ENCODE measurements around the gene CDS2.

Gene CDS2

DNA sequence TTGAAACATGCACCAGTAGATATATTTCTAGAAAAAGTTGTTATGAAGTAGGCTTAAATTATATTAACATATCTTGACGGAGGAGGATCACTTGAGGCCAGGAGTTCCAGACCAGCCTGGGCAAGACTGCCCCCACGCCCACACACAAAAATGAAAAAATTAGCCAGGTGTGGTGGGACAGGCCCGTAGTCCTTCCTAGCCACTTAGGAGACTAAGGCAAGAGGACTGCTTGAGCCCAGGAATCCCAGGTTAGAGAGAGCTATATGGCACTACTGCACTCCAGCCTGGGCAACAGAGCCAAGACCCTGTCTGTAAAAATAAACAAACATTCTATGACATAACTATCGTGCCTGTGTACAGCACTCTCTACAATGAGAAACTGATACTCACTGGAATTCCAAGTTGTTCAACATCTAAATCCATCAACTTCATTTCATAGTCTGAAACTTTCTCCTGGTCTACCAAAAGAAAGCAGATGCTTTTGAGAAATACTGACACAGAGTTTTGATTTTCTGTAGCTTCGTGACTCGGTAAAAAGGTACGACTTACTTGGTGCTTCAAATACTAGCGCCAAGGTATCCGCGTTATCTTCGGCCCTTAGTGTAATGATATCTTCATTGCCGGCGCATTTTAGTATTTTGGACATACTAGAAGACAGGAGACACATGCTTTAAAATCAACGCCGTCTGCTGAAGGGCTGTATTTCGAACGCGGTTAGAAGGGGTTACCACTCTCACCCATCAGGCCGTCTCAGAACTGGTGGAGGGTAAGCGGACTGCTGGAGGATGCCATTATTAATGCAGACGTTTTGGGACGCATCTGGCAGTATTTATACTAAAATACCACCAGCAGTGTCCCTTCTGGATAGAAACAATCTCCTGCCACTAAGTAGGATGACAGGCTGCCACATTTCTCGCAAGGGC lies 8.3 kb upstream of the CDS2 start:
- TF ChIP-seq CTCF (conservative IDR thresholded peaks at IDR 0.05; ENCODE audit: control insufficient read depth, insufficient read depth, low read depth, low read length) = no peak

DNA sequence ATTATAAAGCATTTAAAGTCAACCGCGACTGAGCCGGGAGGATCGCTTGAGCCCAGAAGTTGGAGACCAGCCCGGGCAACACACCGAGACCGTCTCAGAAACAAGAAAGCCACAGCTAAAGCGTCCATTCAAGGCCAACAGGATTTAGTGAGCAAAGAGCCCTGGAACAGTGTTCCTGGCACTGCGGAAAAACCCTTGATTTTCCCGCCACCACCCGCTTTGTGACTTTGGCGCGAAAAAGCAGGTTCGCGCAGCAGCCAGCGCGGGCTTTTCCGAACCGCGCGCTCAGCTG lies 7.7 kb upstream of the CDS2 start:
- DNase-seq (ENCODE audit: low read depth) = no peak
- peak overlapping the region; percentile 95 for H3K4me3 ChIP-seq (ENCODE audit: control insufficient read depth, low read depth, low read length)
- no peak for TF ChIP-seq CTCF (conservative IDR thresholded peaks at IDR 0.05; ENCODE audit: control insufficient read depth, insufficient read depth, low read depth, low read length)

More for the DNA sequence above, 8.3 kb upstream of the CDS2 start:
- peak overlapping the region; percentile 95 for H3K4me3 ChIP-seq (ENCODE audit: control insufficient read depth, low read depth, low read length)
- no peak for DNase-seq (ENCODE audit: low read depth)

GRCh38 chr20:5119435-5120184 lies 7.2 kb upstream of the CDS2 start, which contains the start of gene PCNA:
Gene PCNA (minus strand): TSS chr20:5119958. CDS start chr20:5119798, 160 bp downstream.
- TF ChIP-seq CTCF (conservative IDR thresholded peaks at IDR 0.05; ENCODE audit: control insufficient read depth, insufficient read depth, low read depth, low read length) = no peak
- DNase-seq (ENCODE audit: low read depth) = peak; percentile 94
- peak within 1 kb of the TSS; percentile 95 for H3K4me3 ChIP-seq (ENCODE audit: control insufficient read depth, low read depth, low read length)

- H3K4me3 ChIP-seq (ENCODE audit: control insufficient read depth, low read depth, low read length) = peak overlapping the region; percentile 95
- DNase-seq (ENCODE audit: low read depth) = no peak
- TF ChIP-seq CTCF (conservative IDR thresholded peaks at IDR 0.05; ENCODE audit: control insufficient read depth, insufficient read depth, low read depth, low read length) = no peak
These were observed 6.7 kb upstream of the CDS2 start for GRCh38 chr20:5120185-5120476.

GRCh38 chr20:5122873-5123260 lies 3.9 kb upstream of the CDS2 start:
- TF ChIP-seq CTCF (conservative IDR thresholded peaks at IDR 0.05; ENCODE audit: control insufficient read depth, insufficient read depth, low read depth, low read length) = no peak
- no peak overlapping the region for H3K4me3 ChIP-seq (ENCODE audit: control insufficient read depth, low read depth, low read length)
- DNase-seq (ENCODE audit: low read depth) = no peak

GRCh38 chr20:5127204-5127858 lies 523 bp downstream of the CDS2 start:
- H3K4me3 ChIP-seq (ENCODE audit: control insufficient read depth, low read depth, low read length) = peak overlapping the region; percentile 86
- peak; percentile 55 for DNase-seq (ENCODE audit: low read depth)
- no peak for TF ChIP-seq CTCF (conservative IDR thresholded peaks at IDR 0.05; ENCODE audit: control insufficient read depth, insufficient read depth, low read depth, low read length)
